Karpas-422 (cell line): Measurements from ENCODE around the gene MYF6. TPM values are rescaled to one million over a fixed set of nuclear protein-coding genes. Genes with fewer than 3 reads are reported as not detected.

Experiments used
- DNase-seq: peaks from one replicate; pipeline ENCODE4 v3.0.0-alpha.2; 2015
- H2AFZ ChIP-seq: fragments of 200-600 bp; sonication (generic); 2 replicates; pipeline ENCODE4 v1.6.1; 2014; ENCODE audit warnings: antibody characterized with exemption, low read length, mixed read lengths
- H3K27ac ChIP-seq: fragments of 200-600 bp; sonication (generic); 2 replicates; pipeline ENCODE4 v1.5.1; 2014; ENCODE audit warnings: mild to moderate bottlenecking, low read length, moderate library complexity
- H3K27me3 ChIP-seq: fragments of 200-600 bp; sonication (generic); 2 replicates; pipeline ENCODE4 v1.6.1; 2014; ENCODE audit warnings: low read length, mixed read lengths
- H3K36me3 ChIP-seq: fragments of 200-600 bp; sonication (generic); 2 replicates; pipeline ENCODE4 v1.6.1; 2014; ENCODE audit warnings: low read length, mixed read lengths; ENCODE audit not compliant: insufficient read depth
- H3K4me1 ChIP-seq: fragments of 200-600 bp; sonication (generic); 2 replicates; pipeline ENCODE4 v1.6.1; 2014; ENCODE audit warnings: mild to moderate bottlenecking, low read length, mixed read lengths
- H3K4me2 ChIP-seq: fragments of 200-600 bp; sonication (generic); 2 replicates; pipeline ENCODE4 v1.6.1; 2014; ENCODE audit warnings: low read length, low read depth, mild to moderate bottlenecking; ENCODE audit not compliant: poor library complexity, severe bottlenecking
- H3K4me3 ChIP-seq: fragments of 200-600 bp; sonication (generic); 2 replicates; pipeline ENCODE4 v1.5.1; 2014; ENCODE audit warnings: mild to moderate bottlenecking, antibody characterized with exemption, low read length, mixed read lengths
- H3K79me2 ChIP-seq: fragments of 200-600 bp; sonication (generic); 2 replicates; pipeline ENCODE4 v1.6.1; 2014; ENCODE audit warnings: mild to moderate bottlenecking, low read length, mixed read lengths
- H3K9ac ChIP-seq: fragments of 200-600 bp; sonication (generic); 2 replicates; pipeline ENCODE4 v1.6.0; 2014; ENCODE audit warnings: low read length
- H3K9me2 ChIP-seq: fragments of 200-600 bp; sonication (generic), shearing (Covaris generic); replicated peaks from 2 replicates; pipeline ENCODE4 v1.6.0; 2014; ENCODE audit warnings: mild to moderate bottlenecking, low read length, moderate library complexity; ENCODE audit not compliant: insufficient read depth
- H3K9me3 ChIP-seq: fragments of 300-700, 200-600 bp; sonication (generic); 2 replicates; pipeline ENCODE4 v1.6.1; 2014; ENCODE audit warnings: low read length, mixed read lengths
- H4K20me1 ChIP-seq: fragments of 200-600 bp; sonication (generic); 2 replicates; pipeline ENCODE4 v1.6.1; 2014; ENCODE audit warnings: mild to moderate bottlenecking, antibody characterized with exemption, low read length, low read depth; ENCODE audit not compliant: insufficient read depth
- total RNA-seq: library from RNA; depleted of rRNA; stranded (reverse); fragments of >200 nt; shearing (Covaris generic); gene quantifications from 2 replicates; pipeline ENCODE4 v1.2.3, GENCODE V29; 2014; ENCODE audit warnings: low replicate concordance

Gene MYF6
- total RNA-seq, 1 experiment from 2014 or later, result not detected

DNA sequence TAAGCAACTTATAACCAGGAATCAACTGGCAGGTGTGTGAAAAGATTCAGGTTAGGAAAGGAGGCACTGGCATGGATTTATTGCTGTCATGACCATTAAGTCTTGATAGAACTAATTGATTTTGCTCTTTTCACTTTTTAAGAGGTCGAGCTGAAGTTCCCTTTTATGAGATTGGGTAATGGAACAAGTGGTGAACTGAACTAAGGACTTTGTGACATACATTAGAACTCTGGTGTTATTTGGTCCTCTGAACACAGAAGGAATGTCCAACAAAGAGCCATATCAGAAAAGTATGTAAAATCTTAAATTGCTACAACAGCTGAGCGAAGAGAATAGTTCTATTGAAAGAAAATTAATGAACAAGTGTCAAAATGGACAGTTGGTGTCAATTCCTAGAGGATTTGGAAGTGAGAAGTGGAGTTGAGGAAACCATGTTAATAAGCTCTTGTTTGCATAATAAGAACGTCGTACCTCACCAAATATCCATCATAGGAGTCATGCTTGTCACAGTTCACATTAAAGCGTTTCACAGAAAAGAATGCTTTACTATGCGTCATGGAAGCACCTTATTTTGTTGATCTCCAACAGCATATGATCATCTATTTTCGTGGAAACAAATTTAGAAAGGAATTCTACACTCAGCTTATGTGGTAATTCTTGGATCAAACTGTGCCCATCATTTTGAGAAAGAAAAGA is 8.4 kb upstream of the MYF6 start:
- Histone ChIP-seq H3K9ac (no peak overlapping the region), H3K79me2 (no peaks in the 10 kb centered on the region), H3K36me3 (no peaks in the 10 kb centered on the region), H3K4me1 (peaks cover 7% of the 10 kb centered on the region), H3K9me3 (no peaks in the 10 kb centered on the region), H3K9me2 (no peaks in the 10 kb centered on the region), H3K27me3 (no peaks in the 10 kb centered on the region), H3K4me2 (no peak overlapping the region), H3K27ac (no peak overlapping the region), H3K4me3 (no peak overlapping the region), H4K20me1 (no peaks in the 10 kb centered on the region), H2AFZ (no peak overlapping the region)
- DNase-seq, result no peak

GRCh38 chr12:80700327-80700726 is 7.1 kb upstream of the MYF6 start:
- H3K9me3 ChIP-seq, result no peaks in the 10 kb centered on the region
- H3K9me2 ChIP-seq, result no peaks in the 10 kb centered on the region
- peaks cover 7% of the 10 kb centered on the region for H3K4me1 ChIP-seq
- no peak overlapping the region for H3K4me2 ChIP-seq
- no peaks in the 10 kb centered on the region for H3K36me3 ChIP-seq
- H4K20me1 ChIP-seq, result no peaks in the 10 kb centered on the region
- no peak overlapping the region for H2AFZ ChIP-seq
- no peaks in the 10 kb centered on the region for H3K79me2 ChIP-seq
- H3K4me3 ChIP-seq, result no peak overlapping the region
- no peak overlapping the region for H3K27ac ChIP-seq
- no peaks in the 10 kb centered on the region for H3K27me3 ChIP-seq
- no peak for DNase-seq
- H3K9ac ChIP-seq, result no peak overlapping the region

DNA sequence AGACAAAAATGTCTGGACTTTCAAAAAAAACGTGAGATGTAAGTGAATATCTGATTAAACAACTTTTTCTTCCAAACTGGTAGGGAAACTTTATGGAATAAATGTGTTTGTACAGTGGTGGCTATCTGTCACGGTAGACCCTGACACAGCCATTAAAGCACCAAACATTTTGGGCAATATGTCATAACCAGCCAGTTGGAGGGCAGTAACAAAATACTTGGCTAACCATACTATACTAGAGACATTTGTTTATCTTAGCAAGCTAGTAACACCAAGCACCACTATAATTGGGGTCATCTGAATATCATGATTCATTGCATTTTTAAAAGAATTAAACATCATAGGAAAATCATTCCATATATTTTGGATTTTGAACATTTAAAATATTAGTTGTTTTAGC is 6.0 kb upstream of the MYF6 start:
- H3K4me2 ChIP-seq, result no peak overlapping the region
- H2AFZ ChIP-seq, result no peak overlapping the region
- no peaks in the 10 kb centered on the region for H3K9me3 ChIP-seq
- no peak overlapping the region for H3K27ac ChIP-seq
- H3K4me1 ChIP-seq, result peaks cover 7% of the 10 kb centered on the region
- no peaks in the 10 kb centered on the region for H3K9me2 ChIP-seq
- no peaks in the 10 kb centered on the region for H4K20me1 ChIP-seq
- H3K79me2 ChIP-seq, result no peaks in the 10 kb centered on the region
- no peak overlapping the region for H3K9ac ChIP-seq
- no peak overlapping the region for H3K4me3 ChIP-seq
- H3K36me3 ChIP-seq, result no peaks in the 10 kb centered on the region
- H3K27me3 ChIP-seq, result no peaks in the 10 kb centered on the region
- no peak for DNase-seq

DNA sequence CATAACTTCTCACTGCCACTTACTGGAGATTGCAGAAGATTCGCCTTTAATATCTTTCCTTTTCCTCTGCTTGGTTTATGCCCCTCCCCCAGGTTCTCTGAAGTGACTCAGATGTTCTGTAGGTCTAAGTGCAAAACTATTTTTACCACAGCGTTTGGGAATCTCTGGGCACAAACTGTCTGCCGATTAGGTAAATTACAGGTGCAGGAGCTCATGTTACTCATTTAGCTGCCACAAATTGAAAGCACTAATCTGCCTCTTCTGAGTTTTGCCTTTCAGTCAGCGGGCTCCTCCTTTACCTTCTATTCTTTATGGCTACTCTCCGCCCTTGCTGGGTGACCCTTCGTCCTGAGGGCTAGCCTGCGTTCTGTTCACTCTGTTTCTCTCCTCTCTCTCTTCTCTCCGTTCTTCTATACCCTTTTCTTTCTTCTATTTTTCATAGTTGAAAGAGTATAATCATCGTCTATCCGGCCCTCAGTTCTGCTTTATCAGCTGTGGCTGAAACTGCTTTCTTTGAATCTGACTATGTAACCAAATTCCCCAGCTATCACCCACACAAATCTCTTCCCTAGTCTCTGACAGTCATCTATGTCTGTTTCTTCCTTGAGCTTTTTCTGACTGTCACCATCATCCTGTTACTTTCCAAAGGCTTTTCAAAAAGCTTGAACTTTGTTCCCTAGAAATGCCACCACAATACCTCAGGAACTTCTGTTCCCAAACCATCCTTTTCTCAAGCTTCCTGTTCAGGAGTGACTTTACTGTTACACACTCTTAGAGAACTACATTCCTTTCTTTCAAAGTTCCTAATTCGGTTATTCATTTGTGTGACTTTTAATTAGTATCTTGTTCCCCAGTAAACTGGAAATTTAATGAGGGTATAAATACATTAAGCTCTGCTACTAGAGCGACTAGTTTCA is 4.3 kb upstream of the MYF6 start:
- H3K36me3 ChIP-seq, result no peaks in the 10 kb centered on the region
- peaks cover 7% of the 10 kb centered on the region for H3K4me1 ChIP-seq
- H3K79me2 ChIP-seq, result no peaks in the 10 kb centered on the region
- H4K20me1 ChIP-seq, result no peaks in the 10 kb centered on the region
- no peak overlapping the region for H3K4me2 ChIP-seq
- no peak overlapping the region for H3K4me3 ChIP-seq
- H2AFZ ChIP-seq, result no peak overlapping the region
- H3K27ac ChIP-seq, result no peak overlapping the region
- H3K9me2 ChIP-seq, result no peaks in the 10 kb centered on the region
- DNase-seq, result no peak
- H3K27me3 ChIP-seq, result no peaks in the 10 kb centered on the region
- no peaks in the 10 kb centered on the region for H3K9me3 ChIP-seq
- H3K9ac ChIP-seq, result no peak overlapping the region

DNA sequence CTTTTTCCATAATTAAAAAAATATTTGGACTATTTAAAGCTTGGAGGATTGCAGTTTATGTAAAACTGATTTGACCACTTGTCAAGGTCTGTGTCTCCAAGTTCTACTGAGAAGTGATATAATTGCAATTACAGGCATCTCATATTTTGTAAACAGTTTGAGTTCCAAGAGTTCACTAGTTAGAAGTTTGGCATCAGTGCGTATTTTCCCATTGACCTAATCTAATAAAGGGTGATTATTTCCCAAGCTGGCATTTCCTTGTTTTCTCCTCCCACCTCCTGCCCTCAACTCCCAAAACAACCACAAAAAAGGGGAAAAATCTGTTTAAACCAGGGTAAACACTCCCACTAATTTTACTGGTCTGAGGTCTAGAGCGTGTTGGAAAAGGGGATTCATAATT is 3.0 kb upstream of the MYF6 start:
- no peaks in the 10 kb centered on the region for H3K9me3 ChIP-seq
- no peaks in the 10 kb centered on the region for H3K27me3 ChIP-seq
- no peaks in the 10 kb centered on the region for H3K36me3 ChIP-seq
- no peak overlapping the region for H2AFZ ChIP-seq
- no peak for DNase-seq
- no peak overlapping the region for H3K4me2 ChIP-seq
- H3K9me2 ChIP-seq, result no peaks in the 10 kb centered on the region
- peaks cover 7% of the 10 kb centered on the region for H3K4me1 ChIP-seq
- H3K4me3 ChIP-seq, result no peak overlapping the region
- no peaks in the 10 kb centered on the region for H4K20me1 ChIP-seq
- H3K27ac ChIP-seq, result no peak overlapping the region
- no peak overlapping the region for H3K9ac ChIP-seq
- no peaks in the 10 kb centered on the region for H3K79me2 ChIP-seq

DNA sequence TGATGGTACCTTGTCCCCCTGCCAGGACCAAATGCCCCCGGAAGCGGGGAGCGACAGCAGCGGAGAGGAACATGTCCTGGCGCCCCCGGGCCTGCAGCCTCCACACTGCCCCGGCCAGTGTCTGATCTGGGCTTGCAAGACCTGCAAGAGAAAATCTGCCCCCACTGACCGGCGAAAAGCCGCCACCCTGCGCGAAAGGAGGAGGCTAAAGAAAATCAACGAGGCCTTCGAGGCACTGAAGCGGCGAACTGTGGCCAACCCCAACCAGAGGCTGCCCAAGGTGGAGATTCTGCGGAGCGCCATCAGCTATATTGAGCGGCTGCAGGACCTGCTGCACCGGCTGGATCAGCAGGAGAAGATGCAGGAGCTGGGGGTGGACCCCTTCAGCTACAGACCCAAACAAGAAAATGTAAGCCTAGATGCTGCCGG is 410 bp downstream of the MYF6 start:
- Histone ChIP-seq H3K79me2 (no peaks in the 10 kb centered on the region), H3K36me3 (no peaks in the 10 kb centered on the region), H3K27me3 (no peaks in the 10 kb centered on the region), H3K9ac (no peak overlapping the region), H3K4me1 (peaks cover 5% of the 10 kb centered on the region), H3K9me2 (no peaks in the 10 kb centered on the region), H3K27ac (no peak overlapping the region), H2AFZ (no peak overlapping the region), H3K9me3 (no peaks in the 10 kb centered on the region), H4K20me1 (no peaks in the 10 kb centered on the region), H3K4me2 (no peak overlapping the region), H3K4me3 (no peak overlapping the region)
- no peak for DNase-seq

GRCh38 chr12:80708259-80708974 is 983 bp downstream of the MYF6 start:
- Histone ChIP-seq H3K9ac (no peak overlapping the region), H3K4me3 (no peak overlapping the region), H3K27me3 (no peaks in the 10 kb centered on the region), H3K4me1 (no peaks in the 10 kb centered on the region), H3K36me3 (no peaks in the 10 kb centered on the region), H3K9me3 (no peaks in the 10 kb centered on the region), H3K9me2 (no peaks in the 10 kb centered on the region), H3K4me2 (no peak overlapping the region), H3K27ac (no peak overlapping the region), H3K79me2 (no peaks in the 10 kb centered on the region), H2AFZ (no peak overlapping the region), H4K20me1 (no peaks in the 10 kb centered on the region)
- DNase-seq, result no peak

DNA sequence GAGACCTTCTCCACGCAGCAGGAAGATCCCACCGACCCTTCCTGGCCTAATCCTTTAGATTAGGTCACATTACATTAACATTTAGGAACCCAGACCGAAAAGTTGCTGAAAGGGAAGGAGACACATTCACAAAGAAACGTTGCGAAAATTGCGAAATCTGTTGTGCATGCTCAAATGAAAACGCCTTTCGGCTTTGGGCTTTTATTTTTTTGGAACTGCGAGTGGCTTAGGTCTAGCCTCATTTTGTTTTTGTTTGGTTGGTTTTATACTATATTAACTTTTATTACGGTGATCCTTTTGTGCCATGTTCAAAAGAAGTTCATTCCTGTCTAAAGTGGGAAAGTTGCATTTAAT is 1.5 kb downstream of the MYF6 start:
- no peaks in the 10 kb centered on the region for H3K36me3 ChIP-seq
- no peak overlapping the region for H2AFZ ChIP-seq
- H3K9ac ChIP-seq, result no peak overlapping the region
- DNase-seq, result no peak
- no peaks in the 10 kb centered on the region for H3K9me3 ChIP-seq
- H3K27me3 ChIP-seq, result no peaks in the 10 kb centered on the region
- no peak overlapping the region for H3K4me2 ChIP-seq
- H3K4me3 ChIP-seq, result no peak overlapping the region
- H4K20me1 ChIP-seq, result no peaks in the 10 kb centered on the region
- no peaks in the 10 kb centered on the region for H3K79me2 ChIP-seq
- no peaks in the 10 kb centered on the region for H3K9me2 ChIP-seq
- no peak overlapping the region for H3K27ac ChIP-seq
- H3K4me1 ChIP-seq, result no peaks in the 10 kb centered on the region
